ENCODE data around the gene GMDS. TPM values are rescaled to one million over a fixed set of nuclear protein-coding genes. Genes with fewer than 3 reads are reported as not detected.

GMDS gene
- total RNA-seq, 1 experiment from 2014 or later = 35.0 TPM

DNA sequence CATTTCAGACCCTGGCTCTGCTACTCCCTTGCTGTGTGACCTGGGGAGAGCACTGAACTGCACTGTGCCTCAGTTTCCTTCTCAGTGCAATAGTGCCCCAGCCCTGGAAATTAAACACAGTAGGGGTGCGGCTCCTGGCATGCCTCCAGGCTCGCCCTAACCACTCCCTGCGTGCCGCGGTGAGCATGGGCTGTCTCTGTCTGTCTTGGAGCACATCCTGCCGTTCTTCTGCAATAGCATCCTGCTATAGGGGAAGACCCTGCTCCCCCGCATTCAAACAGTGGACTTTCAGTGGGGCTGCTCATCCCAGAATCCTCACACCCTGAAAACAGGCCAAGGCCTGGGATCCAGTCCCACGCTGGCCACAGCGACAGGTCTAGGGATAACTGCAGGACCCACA is 506.2 kb downstream of the GMDS start (continued):
- TF ChIP-seq, protein P1, sequence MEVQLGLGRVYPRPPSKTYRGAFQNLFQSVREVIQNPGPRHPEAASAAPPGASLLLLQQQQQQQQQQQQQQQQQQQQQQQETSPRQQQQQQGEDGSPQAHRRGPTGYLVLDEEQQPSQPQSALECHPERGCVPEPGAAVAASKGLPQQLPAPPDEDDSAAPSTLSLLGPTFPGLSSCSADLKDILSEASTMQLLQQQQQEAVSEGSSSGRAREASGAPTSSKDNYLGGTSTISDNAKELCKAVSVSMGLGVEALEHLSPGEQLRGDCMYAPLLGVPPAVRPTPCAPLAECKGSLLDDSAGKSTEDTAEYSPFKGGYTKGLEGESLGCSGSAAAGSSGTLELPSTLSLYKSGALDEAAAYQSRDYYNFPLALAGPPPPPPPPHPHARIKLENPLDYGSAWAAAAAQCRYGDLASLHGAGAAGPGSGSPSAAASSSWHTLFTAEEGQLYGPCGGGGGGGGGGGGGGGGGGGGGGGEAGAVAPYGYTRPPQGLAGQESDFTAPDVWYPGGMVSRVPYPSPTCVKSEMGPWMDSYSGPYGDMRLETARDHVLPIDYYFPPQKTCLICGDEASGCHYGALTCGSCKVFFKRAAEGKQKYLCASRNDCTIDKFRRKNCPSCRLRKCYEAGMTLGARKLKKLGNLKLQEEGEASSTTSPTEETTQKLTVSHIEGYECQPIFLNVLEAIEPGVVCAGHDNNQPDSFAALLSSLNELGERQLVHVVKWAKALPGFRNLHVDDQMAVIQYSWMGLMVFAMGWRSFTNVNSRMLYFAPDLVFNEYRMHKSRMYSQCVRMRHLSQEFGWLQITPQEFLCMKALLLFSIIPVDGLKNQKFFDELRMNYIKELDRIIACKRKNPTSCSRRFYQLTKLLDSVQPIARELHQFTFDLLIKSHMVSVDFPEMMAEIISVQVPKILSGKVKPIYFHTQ (CRISPR knock-in tag; IDR thresholded peaks at IDR 0.05) = no peak
- TF ChIP-seq SOX15 (CRISPR knock-in tag; IDR thresholded peaks at IDR 0.05) (no peak), ZMAT4 (CRISPR knock-in tag; IDR thresholded peaks at IDR 0.05) (no peak), FOXJ3 (CRISPR knock-in tag; IDR thresholded peaks at IDR 0.05; ENCODE audit: borderline replicate concordance) (no peak), OVOL2 (CRISPR knock-in tag; IDR thresholded peaks at IDR 0.05; ENCODE audit: borderline replicate concordance) (no peak), E2F1 (CRISPR knock-in tag; IDR thresholded peaks at IDR 0.05) (no peak), CBFB (CRISPR knock-in tag; IDR thresholded peaks at IDR 0.05; ENCODE audit: low read depth) (no peak)
- TF ChIP-seq, protein P2, sequence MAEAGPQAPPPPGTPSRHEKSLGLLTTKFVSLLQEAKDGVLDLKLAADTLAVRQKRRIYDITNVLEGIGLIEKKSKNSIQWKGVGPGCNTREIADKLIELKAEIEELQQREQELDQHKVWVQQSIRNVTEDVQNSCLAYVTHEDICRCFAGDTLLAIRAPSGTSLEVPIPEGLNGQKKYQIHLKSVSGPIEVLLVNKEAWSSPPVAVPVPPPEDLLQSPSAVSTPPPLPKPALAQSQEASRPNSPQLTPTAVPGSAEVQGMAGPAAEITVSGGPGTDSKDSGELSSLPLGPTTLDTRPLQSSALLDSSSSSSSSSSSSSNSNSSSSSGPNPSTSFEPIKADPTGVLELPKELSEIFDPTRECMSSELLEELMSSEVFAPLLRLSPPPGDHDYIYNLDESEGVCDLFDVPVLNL (CRISPR knock-in tag; IDR thresholded peaks at IDR 0.05; ENCODE audit: borderline replicate concordance, low read depth) = no peak

GRCh38 chr6:1738558-1739081 is 506.8 kb downstream of the GMDS start:
- POLR2A ChIA-PET = interaction anchor here (0.6 kb wide), 1 partner anchor 729 kb away, joined by 4 read pairs; no protein-coding TSS in a partner anchor
- no peaks in the 10 kb centered on the region for H3K9me3 Mint-ChIP-seq
- TF ChIP-seq NFYB (CRISPR knock-in tag; conservative IDR thresholded peaks at IDR 0.05; ENCODE audit: low read depth) (no peak), IRF2 (CRISPR knock-in tag; IDR thresholded peaks at IDR 0.05; ENCODE audit: borderline replicate concordance, low read depth) (no peak), ZNF396 (CRISPR knock-in tag; IDR thresholded peaks at IDR 0.05; ENCODE audit: borderline replicate concordance) (no peak), ZNF317 (CRISPR knock-in tag; IDR thresholded peaks at IDR 0.05; ENCODE audit: borderline replicate concordance, low read depth) (no peak), ZNF423 (CRISPR knock-in tag; IDR thresholded peaks at IDR 0.05) (no peak)
- TF ChIP-seq, protein P3, sequence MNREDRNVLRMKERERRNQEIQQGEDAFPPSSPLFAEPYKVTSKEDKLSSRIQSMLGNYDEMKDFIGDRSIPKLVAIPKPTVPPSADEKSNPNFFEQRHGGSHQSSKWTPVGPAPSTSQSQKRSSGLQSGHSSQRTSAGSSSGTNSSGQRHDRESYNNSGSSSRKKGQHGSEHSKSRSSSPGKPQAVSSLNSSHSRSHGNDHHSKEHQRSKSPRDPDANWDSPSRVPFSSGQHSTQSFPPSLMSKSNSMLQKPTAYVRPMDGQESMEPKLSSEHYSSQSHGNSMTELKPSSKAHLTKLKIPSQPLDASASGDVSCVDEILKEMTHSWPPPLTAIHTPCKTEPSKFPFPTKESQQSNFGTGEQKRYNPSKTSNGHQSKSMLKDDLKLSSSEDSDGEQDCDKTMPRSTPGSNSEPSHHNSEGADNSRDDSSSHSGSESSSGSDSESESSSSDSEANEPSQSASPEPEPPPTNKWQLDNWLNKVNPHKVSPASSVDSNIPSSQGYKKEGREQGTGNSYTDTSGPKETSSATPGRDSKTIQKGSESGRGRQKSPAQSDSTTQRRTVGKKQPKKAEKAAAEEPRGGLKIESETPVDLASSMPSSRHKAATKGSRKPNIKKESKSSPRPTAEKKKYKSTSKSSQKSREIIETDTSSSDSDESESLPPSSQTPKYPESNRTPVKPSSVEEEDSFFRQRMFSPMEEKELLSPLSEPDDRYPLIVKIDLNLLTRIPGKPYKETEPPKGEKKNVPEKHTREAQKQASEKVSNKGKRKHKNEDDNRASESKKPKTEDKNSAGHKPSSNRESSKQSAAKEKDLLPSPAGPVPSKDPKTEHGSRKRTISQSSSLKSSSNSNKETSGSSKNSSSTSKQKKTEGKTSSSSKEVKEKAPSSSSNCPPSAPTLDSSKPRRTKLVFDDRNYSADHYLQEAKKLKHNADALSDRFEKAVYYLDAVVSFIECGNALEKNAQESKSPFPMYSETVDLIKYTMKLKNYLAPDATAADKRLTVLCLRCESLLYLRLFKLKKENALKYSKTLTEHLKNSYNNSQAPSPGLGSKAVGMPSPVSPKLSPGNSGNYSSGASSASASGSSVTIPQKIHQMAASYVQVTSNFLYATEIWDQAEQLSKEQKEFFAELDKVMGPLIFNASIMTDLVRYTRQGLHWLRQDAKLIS (CRISPR knock-in tag; IDR thresholded peaks at IDR 0.05; ENCODE audit: borderline replicate concordance) = no peak
- TF ChIP-seq, protein P4, sequence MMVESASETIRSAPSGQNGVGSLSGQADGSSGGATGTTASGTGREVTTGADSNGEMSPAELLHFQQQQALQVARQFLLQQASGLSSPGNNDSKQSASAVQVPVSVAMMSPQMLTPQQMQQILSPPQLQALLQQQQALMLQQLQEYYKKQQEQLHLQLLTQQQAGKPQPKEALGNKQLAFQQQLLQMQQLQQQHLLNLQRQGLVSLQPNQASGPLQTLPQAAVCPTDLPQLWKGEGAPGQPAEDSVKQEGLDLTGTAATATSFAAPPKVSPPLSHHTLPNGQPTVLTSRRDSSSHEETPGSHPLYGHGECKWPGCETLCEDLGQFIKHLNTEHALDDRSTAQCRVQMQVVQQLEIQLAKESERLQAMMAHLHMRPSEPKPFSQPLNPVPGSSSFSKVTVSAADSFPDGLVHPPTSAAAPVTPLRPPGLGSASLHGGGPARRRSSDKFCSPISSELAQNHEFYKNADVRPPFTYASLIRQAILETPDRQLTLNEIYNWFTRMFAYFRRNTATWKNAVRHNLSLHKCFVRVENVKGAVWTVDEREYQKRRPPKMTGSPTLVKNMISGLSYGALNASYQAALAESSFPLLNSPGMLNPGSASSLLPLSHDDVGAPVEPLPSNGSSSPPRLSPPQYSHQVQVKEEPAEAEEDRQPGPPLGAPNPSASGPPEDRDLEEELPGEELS (CRISPR knock-in tag; IDR thresholded peaks at IDR 0.05) = no peak
- DNase-seq (ENCODE audit: low spot score) (no peak), ATAC-seq (no peak)
- no peak overlapping the region for H3K4me3 Mint-ChIP-seq
- H3K36me3 Mint-ChIP-seq = no peaks in the 10 kb centered on the region
- no peak overlapping the region for H3K27ac Mint-ChIP-seq
- CTCF ChIA-PET = interaction anchor here (0.8 kb wide), 1 partner anchor 10 kb away, joined by 3 read pairs; no protein-coding TSS in a partner anchor
- no peaks in the 10 kb centered on the region; the same call in 1 of the 2 replicates for H3K4me1 Mint-ChIP-seq
- no peaks in the 10 kb centered on the region for H3K27me3 Mint-ChIP-seq (ENCODE audit: low read depth)

All from WTC11 (cell line).